ENCODE measurements around the gene MYH9. TPM values are rescaled to one million over a fixed set of nuclear protein-coding genes. Genes with fewer than 3 reads are reported as not detected.

Gene MYH9
- total RNA-seq, 2 experiments from 2014 or later: 901 to 925 TPM

DNA sequence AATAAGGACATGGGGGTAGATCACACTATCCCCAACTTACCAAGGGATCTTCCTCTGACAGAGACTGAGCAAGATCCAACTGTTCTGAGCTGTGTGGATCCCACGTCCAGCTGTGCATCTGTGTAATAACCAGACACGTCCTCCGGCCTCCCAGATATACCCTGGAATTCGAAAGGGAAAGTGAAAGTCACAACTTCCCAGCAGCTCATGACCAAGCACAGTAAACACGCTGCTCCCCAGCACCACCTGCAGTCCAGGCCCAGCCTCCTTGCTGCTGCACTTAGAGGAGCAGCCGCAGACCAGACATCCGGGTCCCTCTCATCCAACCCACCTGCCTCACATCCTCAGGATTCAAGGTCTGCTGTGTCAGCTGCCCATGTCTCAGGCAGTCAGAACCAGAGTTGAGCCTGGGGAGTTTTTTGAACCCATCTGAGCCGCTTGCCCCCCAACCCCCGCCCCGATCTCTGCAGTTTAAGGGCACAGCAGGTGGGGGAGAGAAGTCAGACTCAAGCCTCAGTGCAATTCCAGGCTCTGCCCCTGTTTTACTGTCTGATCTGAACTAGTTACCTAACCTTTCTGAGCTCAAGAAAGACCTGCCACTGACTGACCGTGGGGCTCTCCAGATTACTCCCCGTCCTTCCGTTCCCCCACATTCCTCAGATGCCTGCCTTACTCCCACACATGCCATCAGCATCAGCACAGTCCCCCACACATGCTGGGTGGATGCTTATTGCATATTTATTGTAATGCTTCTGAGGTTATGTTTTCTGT is 148.2 kb downstream of the MYH9 start, which contains the start of gene APOL2:
TSS of gene APOL2 (minus strand) at position 127 of the 771 bp plus-strand sequence. CDS start 6,365 bp downstream, outside the sequence.
- TF ChIP-seq, protein P1, sequence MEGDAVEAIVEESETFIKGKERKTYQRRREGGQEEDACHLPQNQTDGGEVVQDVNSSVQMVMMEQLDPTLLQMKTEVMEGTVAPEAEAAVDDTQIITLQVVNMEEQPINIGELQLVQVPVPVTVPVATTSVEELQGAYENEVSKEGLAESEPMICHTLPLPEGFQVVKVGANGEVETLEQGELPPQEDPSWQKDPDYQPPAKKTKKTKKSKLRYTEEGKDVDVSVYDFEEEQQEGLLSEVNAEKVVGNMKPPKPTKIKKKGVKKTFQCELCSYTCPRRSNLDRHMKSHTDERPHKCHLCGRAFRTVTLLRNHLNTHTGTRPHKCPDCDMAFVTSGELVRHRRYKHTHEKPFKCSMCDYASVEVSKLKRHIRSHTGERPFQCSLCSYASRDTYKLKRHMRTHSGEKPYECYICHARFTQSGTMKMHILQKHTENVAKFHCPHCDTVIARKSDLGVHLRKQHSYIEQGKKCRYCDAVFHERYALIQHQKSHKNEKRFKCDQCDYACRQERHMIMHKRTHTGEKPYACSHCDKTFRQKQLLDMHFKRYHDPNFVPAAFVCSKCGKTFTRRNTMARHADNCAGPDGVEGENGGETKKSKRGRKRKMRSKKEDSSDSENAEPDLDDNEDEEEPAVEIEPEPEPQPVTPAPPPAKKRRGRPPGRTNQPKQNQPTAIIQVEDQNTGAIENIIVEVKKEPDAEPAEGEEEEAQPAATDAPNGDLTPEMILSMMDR (IDR thresholded peaks at IDR 0.05): peak; percentile 60
- ChIA-PET POLR2A (interaction anchor here (0.6 to 2.7 kb wide), 18 partner anchors 12 to 940 kb away, joined by 3 to 21 read pairs (median 4); partner anchors contain the start of genes APOL1, APOL3, EIF3D and FOXRED2), CTCF (interaction anchor here (0.6 to 2.6 kb wide), 11 partner anchors 9 to 268 kb away, joined by 3 to 11 read pairs (median 3); partner anchors contain the start of genes APOL1 and FOXRED2)
- H3K9me3 ChIP-seq (ENCODE audit: control insufficient read depth in 1 of 2, insufficient read depth in 1 of 2, low read length in 2 of 2): no peaks in the 10 kb centered on the region
- peak; percentile 69 to 94 (median 84) for DNase-seq
- peak; percentile 98 for ATAC-seq (ENCODE audit: poor library complexity)
- peaks cover 49% of the 10 kb centered on the region for H3K4me1 Mint-ChIP-seq (ENCODE audit: low read depth)
- H3K36me3 ChIP-seq (ENCODE audit: insufficient read depth, low read length): peaks cover 23% of the 10 kb centered on the region
- peak within 1 kb of the TSS; percentile 67 to 79 for H3K27ac ChIP-seq (ENCODE audit: low read depth in 1 of 2, low read length in 2 of 2)
- H3K4me3 ChIP-seq (ENCODE audit: low read length): peak within 1 kb of the TSS; percentile 89
- H3K27me3 Mint-ChIP-seq: no peaks in the 10 kb centered on the region
- no peaks in the 10 kb centered on the region for H3K9me3 Mint-ChIP-seq
- peaks cover 47% of the 10 kb centered on the region for H3K4me1 ChIP-seq (ENCODE audit: insufficient read depth, low read length)
- H3K4me3 Mint-ChIP-seq: peak within 1 kb of the TSS; percentile 87
- H3K36me3 Mint-ChIP-seq (ENCODE audit: low read depth): peaks cover 41% of the 10 kb centered on the region
- peak within 1 kb of the TSS; percentile 90 for H3K27ac Mint-ChIP-seq
- no peaks in the 10 kb centered on the region for H3K27me3 ChIP-seq (ENCODE audit: control insufficient read depth in 1 of 2, insufficient read depth in 2 of 2, low read length in 2 of 2)
- intact Hi-C loops (cut with DNase I, micrococcal nuclease): loop anchor here in 1 of 2 experiments (5.0 kb wide), 1 partner anchor 38 kb away; no protein-coding TSS in a partner anchor

DNA sequence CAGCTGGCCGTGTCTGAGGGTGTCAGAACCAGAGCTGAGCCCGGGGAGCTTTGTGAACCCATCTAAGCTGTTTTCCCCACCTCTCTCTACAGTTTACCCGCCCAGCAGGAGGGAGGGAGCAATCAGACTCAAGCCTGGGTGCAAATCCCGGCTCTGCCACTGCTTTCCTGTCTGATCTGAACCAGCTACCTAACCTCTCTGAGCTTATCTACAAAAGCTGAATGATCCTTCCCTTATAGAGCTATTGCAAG is 148.7 kb downstream of the MYH9 start:
- peak overlapping the region; percentile 90 for H3K27ac Mint-ChIP-seq
- TF ChIP-seq, protein P1 (IDR thresholded peaks at IDR 0.05): no peak
- Histone ChIP-seq H3K27ac (ENCODE audit: low read depth in 1 of 2, low read length in 2 of 2) (peak overlapping the region; percentile 67 to 79), H3K9me3 (ENCODE audit: control insufficient read depth in 1 of 2, insufficient read depth in 1 of 2, low read length in 2 of 2) (no peaks in the 10 kb centered on the region), H3K4me3 (ENCODE audit: low read length) (peak overlapping the region; percentile 89), H3K4me1 (ENCODE audit: insufficient read depth, low read length) (peaks cover 47% of the 10 kb centered on the region), H3K27me3 (ENCODE audit: control insufficient read depth in 1 of 2, insufficient read depth in 2 of 2, low read length in 2 of 2) (no peaks in the 10 kb centered on the region), H3K36me3 (ENCODE audit: insufficient read depth, low read length) (peaks cover 26% of the 10 kb centered on the region)
- peaks cover 54% of the 10 kb centered on the region for H3K4me1 Mint-ChIP-seq (ENCODE audit: low read depth)
- ChIA-PET POLR2A (interaction anchor here (0.9 to 2.7 kb wide), 17 partner anchors 12 to 939 kb away, joined by 3 to 21 read pairs (median 4); partner anchors contain the start of genes APOL1, APOL3, EIF3D and FOXRED2), CTCF (interaction anchor here (0.6 to 2.6 kb wide), 11 partner anchors 10 to 268 kb away, joined by 3 to 11 read pairs (median 3); partner anchors contain the start of genes APOL1 and FOXRED2)
- peak overlapping the region; percentile 87 for H3K4me3 Mint-ChIP-seq
- H3K9me3 Mint-ChIP-seq: no peaks in the 10 kb centered on the region
- intact Hi-C loops (cut with DNase I, micrococcal nuclease): loop anchor here in 1 of 2 experiments (5.0 kb wide), 1 partner anchor 38 kb away; no protein-coding TSS in a partner anchor
- H3K27me3 Mint-ChIP-seq: no peaks in the 10 kb centered on the region
- DNase-seq: no peak
- peaks cover 46% of the 10 kb centered on the region for H3K36me3 Mint-ChIP-seq (ENCODE audit: low read depth)
- ATAC-seq (ENCODE audit: poor library complexity): peak; percentile 27

DNA sequence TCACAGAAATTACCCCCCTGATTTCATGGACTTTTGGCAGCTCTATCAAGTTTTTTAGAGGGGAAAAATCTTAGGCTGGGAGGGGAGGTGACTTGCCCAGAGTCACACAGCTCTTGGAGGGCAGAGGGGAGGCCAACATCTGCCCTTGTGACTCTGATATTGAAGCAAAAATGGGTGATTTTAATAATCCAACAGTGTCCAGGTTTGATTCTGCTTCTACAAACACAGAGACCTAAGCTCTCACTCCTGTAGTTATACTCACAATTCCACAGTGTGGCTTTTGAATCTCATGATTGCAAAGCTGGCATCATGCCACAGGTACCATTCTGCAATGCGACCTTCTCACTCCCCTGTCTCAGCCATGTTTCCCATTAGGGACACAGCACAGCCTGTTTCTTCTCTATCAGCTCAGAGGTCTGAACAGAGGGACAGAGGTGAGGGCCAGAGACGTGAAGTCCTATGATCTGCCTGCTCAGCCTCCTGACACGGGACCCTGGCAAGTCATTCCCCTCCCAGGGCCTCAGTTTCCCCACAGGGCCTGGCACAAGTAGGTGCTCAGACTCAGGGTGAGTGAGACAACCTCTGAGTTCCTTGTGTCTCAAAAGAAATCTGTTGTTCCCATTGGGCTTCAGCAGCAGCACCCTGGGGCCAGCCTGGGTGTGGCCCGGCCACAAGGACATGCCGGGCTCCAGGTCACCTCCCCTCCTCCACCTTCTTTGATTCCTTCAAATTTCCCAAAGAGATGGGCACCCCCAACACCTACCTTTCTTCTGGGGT is 149.2 kb downstream of the MYH9 start:
- ChIA-PET POLR2A (interaction anchor here (0.8 to 2.7 kb wide), 17 partner anchors 11 to 939 kb away, joined by 3 to 21 read pairs (median 4); partner anchors contain the start of genes APOL1, APOL3, EIF3D and FOXRED2), CTCF (interaction anchor here (0.6 to 2.6 kb wide), 14 partner anchors 10 to 272 kb away, joined by 3 to 11 read pairs (median 3); partner anchors contain the start of genes APOL1 and FOXRED2)
- no peak for ATAC-seq (ENCODE audit: poor library complexity)
- Histone ChIP-seq H3K27ac (ENCODE audit: low read depth in 1 of 2, low read length in 2 of 2) (peak overlapping the region; percentile 67 to 79), H3K4me1 (ENCODE audit: insufficient read depth, low read length) (peaks cover 47% of the 10 kb centered on the region), H3K27me3 (ENCODE audit: control insufficient read depth in 1 of 2, insufficient read depth in 2 of 2, low read length in 2 of 2) (no peaks in the 10 kb centered on the region), H3K9me3 (ENCODE audit: control insufficient read depth in 1 of 2, insufficient read depth in 1 of 2, low read length in 2 of 2) (no peaks in the 10 kb centered on the region), H3K36me3 (ENCODE audit: insufficient read depth, low read length) (peaks cover 28% of the 10 kb centered on the region), H3K4me3 (ENCODE audit: low read length) (peak overlapping the region; percentile 89)
- Mint-ChIP-seq H3K27me3 (no peaks in the 10 kb centered on the region), H3K27ac (peak overlapping the region; percentile 90), H3K4me1 (ENCODE audit: low read depth) (peaks cover 55% of the 10 kb centered on the region), H3K4me3 (peak overlapping the region; percentile 87), H3K9me3 (no peaks in the 10 kb centered on the region), H3K36me3 (ENCODE audit: low read depth) (peaks cover 51% of the 10 kb centered on the region)
- TF ChIP-seq, protein P1 (IDR thresholded peaks at IDR 0.05): no peak
- intact Hi-C loops (cut with DNase I, micrococcal nuclease): loop anchor here in 1 of 2 experiments (5.0 kb wide), 1 partner anchor 39 kb away; no protein-coding TSS in a partner anchor
- peak in 2 of 14 experiments; percentile 34 to 37 for DNase-seq
